22Rv1 (cell line): Measurements from ENCODE around the gene PAPOLA.

Experiments
- H3K27ac ChIP-seq: fragments of 450-650 bp; 2 replicates; pipeline ENCODE4 v1.5.1; 2017
- CTCF ChIP-seq: fragments of 450-650 bp; IDR thresholded peaks from 2 replicates; pipeline ENCODE4 v1.5.1; 2017; ENCODE audit warnings: mild to moderate bottlenecking
- ZFX ChIP-seq: fragments of 450-650 bp; IDR thresholded peaks from 2 replicates; pipeline ENCODE4 v1.6.1; 2017; ENCODE audit warnings: antibody characterized with exemption, borderline replicate concordance

The PAPOLA gene

DNA sequence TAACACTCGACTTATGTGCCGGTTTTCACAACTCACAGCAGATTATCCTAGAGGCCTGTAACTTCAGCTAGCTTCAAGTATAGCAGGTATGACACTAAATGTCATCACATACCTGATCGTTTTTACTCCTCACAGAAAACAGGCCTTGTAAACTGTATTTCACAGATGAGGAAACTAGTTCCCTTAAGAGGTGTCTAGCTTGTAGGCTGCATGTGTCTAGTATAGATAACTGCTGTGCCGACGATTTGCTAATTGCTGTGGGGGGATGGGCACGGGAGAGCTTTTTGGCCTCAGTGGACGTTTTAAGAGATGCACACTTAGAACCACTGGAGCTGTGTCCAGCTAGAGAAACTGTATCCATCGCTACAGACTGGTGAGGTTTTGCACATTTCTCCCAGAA, 78.8 kb downstream of the PAPOLA start:
- TF ChIP-seq ZFX (no peak), CTCF (no peak)

GRCh38 chr14:96581902-96582301, 79.7 kb downstream of the PAPOLA start:
- no peak overlapping the region for H3K27ac ChIP-seq
- no peak for TF ChIP-seq ZFX
- no peak for TF ChIP-seq CTCF

More for the DNA sequence above, 78.8 kb downstream of the PAPOLA start:
- no peak overlapping the region for H3K27ac ChIP-seq

GRCh38 chr14:96582411-96582961, 80.3 kb downstream of the PAPOLA start:
- no peak overlapping the region for H3K27ac ChIP-seq
- TF ChIP-seq CTCF (no peak), ZFX (no peak)

GRCh38 chr14:96582995-96583394, 80.8 kb downstream of the PAPOLA start:
- H3K27ac ChIP-seq = no peak overlapping the region
- TF ChIP-seq ZFX (no peak), CTCF (no peak)

- no peak overlapping the region for H3K27ac ChIP-seq
- TF ChIP-seq CTCF (no peak), ZFX (no peak)
These were observed 81.4 kb downstream of the PAPOLA start for GRCh38 chr14:96583569-96584041.

- no peak overlapping the region for H3K27ac ChIP-seq
- TF ChIP-seq ZFX (no peak), CTCF (peak; percentile 74)
These were observed 82.2 kb downstream of the PAPOLA start for GRCh38 chr14:96584199-96584906.
